Measurements from ENCODE around the gene TIGD6.

Gene TIGD6

GRCh38 chr5:150043657-150044328 is 43.3 kb upstream of the TIGD6 start:
- no peak for TF ChIP-seq CTCF (IDR thresholded peaks at IDR 0.05; ENCODE audit: unreplicated experiment in 3 of 3)
- H3K36me3 Mint-ChIP-seq (ENCODE audit: low read depth): peaks cover 59% of the 10 kb centered on the region
- H3K4me1 Mint-ChIP-seq: peaks cover 32% of the 10 kb centered on the region
- no peak overlapping the region for H3K4me3 Mint-ChIP-seq
- no peaks in the 10 kb centered on the region for H3K27me3 Mint-ChIP-seq (ENCODE audit: low read depth)
- H3K27ac Mint-ChIP-seq: peak overlapping the region; percentile 56 to 87 (median 81)
- H3K9me3 Mint-ChIP-seq: no peaks in the 10 kb centered on the region

GRCh38 chr5:150042459-150042858 is 42.0 kb upstream of the TIGD6 start:
- TF ChIP-seq CTCF (IDR thresholded peaks at IDR 0.05; ENCODE audit: unreplicated experiment in 3 of 3): no peak

GRCh38 chr5:150038547-150038946 is 38.1 kb upstream of the TIGD6 start:
- TF ChIP-seq CTCF (IDR thresholded peaks at IDR 0.05; ENCODE audit: unreplicated experiment in 3 of 3): no peak
- Mint-ChIP-seq H3K27me3 (ENCODE audit: low read depth) (no peaks in the 10 kb centered on the region), H3K36me3 (ENCODE audit: low read depth) (peaks cover 74% of the 10 kb centered on the region), H3K27ac (peak overlapping the region in 1 of 3 experiments; percentile 26), H3K4me3 (no peak overlapping the region), H3K9me3 (no peaks in the 10 kb centered on the region), H3K4me1 (peaks cover 20% of the 10 kb centered on the region)

More at GRCh38 chr5:150042459-150042858, 42.0 kb upstream of the TIGD6 start:
- H3K27ac Mint-ChIP-seq: peak overlapping the region in 1 of 3 experiments; percentile 87
- no peaks in the 10 kb centered on the region for H3K27me3 Mint-ChIP-seq (ENCODE audit: low read depth)
- H3K9me3 Mint-ChIP-seq: no peaks in the 10 kb centered on the region
- H3K4me1 Mint-ChIP-seq: peaks cover 37% of the 10 kb centered on the region
- no peak overlapping the region for H3K4me3 Mint-ChIP-seq
- peaks cover 69% of the 10 kb centered on the region for H3K36me3 Mint-ChIP-seq (ENCODE audit: low read depth)

- H3K9me3 Mint-ChIP-seq: no peaks in the 10 kb centered on the region
- no peak overlapping the region for H3K4me3 Mint-ChIP-seq
- H3K4me1 Mint-ChIP-seq: peaks cover 6% of the 10 kb centered on the region
- H3K27me3 Mint-ChIP-seq (ENCODE audit: low read depth): no peaks in the 10 kb centered on the region
- TF ChIP-seq CTCF (IDR thresholded peaks at IDR 0.05; ENCODE audit: unreplicated experiment in 3 of 3): no peak
- peaks cover 72% of the 10 kb centered on the region for H3K36me3 Mint-ChIP-seq (ENCODE audit: low read depth)
- H3K27ac Mint-ChIP-seq: no peak overlapping the region
Observed at GRCh38 chr5:150036513-150036912, 36.1 kb upstream of the TIGD6 start.

- Mint-ChIP-seq H3K4me1 (peaks cover 6% of the 10 kb centered on the region), H3K27me3 (ENCODE audit: low read depth) (no peaks in the 10 kb centered on the region), H3K27ac (no peak overlapping the region), H3K4me3 (no peak overlapping the region), H3K36me3 (ENCODE audit: low read depth) (peaks cover 69% of the 10 kb centered on the region), H3K9me3 (no peaks in the 10 kb centered on the region)
- TF ChIP-seq CTCF (IDR thresholded peaks at IDR 0.05; ENCODE audit: unreplicated experiment in 3 of 3): no peak
Observed at GRCh38 chr5:150035139-150035895, 34.9 kb upstream of the TIGD6 start.

All from nephron (organoid).